HL-60 (cell line): Measurements from ENCODE around the gene CSAD.

Experiments
- DNase-seq, 2 experiments: peaks; one replicate each; pipeline ENCODE4 v3.0.0-alpha.2; 2010 to 2020; ENCODE audit warnings: low read depth in 1 of 2, low spot score in 1 of 2
- H3K27ac ChIP-seq: fragments of 250-450 bp; sonication (Bioruptor Pico); replicated peaks from 2 replicates; pipeline ENCODE4 v1.5.1; 2020; ENCODE audit warnings: mild to moderate bottlenecking, moderate library complexity
- H3K27me3 ChIP-seq: fragments of 250-450 bp; sonication (Bioruptor Pico); 2 replicates; pipeline ENCODE4 v1.5.1; 2021; ENCODE audit warnings: mild to moderate bottlenecking, moderate library complexity; ENCODE audit not compliant: insufficient read depth, poor library complexity, severe bottlenecking
- H3K4me3 ChIP-seq: replicated peaks from 2 replicates; pipeline ENCODE4 v1.5.1; 2011; ENCODE audit warnings: mild to moderate bottlenecking, control low read depth, low read length; ENCODE audit not compliant: insufficient read depth
- CTCF ChIP-seq: IDR thresholded peaks from one replicate; pipeline ENCODE4 v1.5.1; 2011; ENCODE audit warnings: low read length, control low read depth, inconsistent platforms; ENCODE audit not compliant: insufficient read depth
- GABPA ChIP-seq: IDR thresholded peaks from 2 replicates; pipeline ENCODE4 v1.6.1; 2012; ENCODE audit warnings: low read depth
- POLR2AphosphoS5 ChIP-seq: IDR thresholded peaks from 2 replicates; pipeline ENCODE4 v1.6.1; 2012; ENCODE audit warnings: low read depth
- REST ChIP-seq: IDR thresholded peaks from 2 replicates; pipeline ENCODE4 v1.6.1; 2012; ENCODE audit warnings: low read depth; ENCODE audit not compliant: insufficient replicate concordance
- SPI1 ChIP-seq: IDR thresholded peaks from 2 replicates; pipeline ENCODE4 v1.6.1; 2012; ENCODE audit warnings: low read depth, mild to moderate bottlenecking, borderline replicate concordance
- long read RNA-seq: library from polyadenylated mRNA; unstranded; transcript quantifications from one replicate; pipeline ENCODE4 v2.0.0, GENCODE V29; 2020

Gene CSAD
- long read RNA-seq, partial matches to known transcripts: 0 of 1 reads
- long read RNA-seq, other reads (novel, unspliced or antisense): 1 of 1 reads

- peak; percentile 97 for TF ChIP-seq GABPA
- TF ChIP-seq REST: peak; percentile 15
- TF ChIP-seq POLR2AphosphoS5: peak; percentile 88
- peak; percentile 69; the same call in 1 of the 2 replicates for TF ChIP-seq SPI1
- no peak for TF ChIP-seq CTCF
- Histone ChIP-seq H3K4me3 (peak within 1 kb of the TSS; percentile 82), H3K27me3 (no peaks in the 10 kb centered on the region), H3K27ac (peak within 1 kb of the TSS; percentile 92)
- DNase-seq: peak; percentile 95 to 98
These were observed at the start of gene CSAD, which contains the start of gene ZNF740 for GRCh38 chr12:53180220-53180930. TSS of gene CSAD (minus strand) at chr12:53180925. CDS start at chr12:53173470, 7,455 bp downstream. TSS of gene ZNF740 (plus strand) at chr12:53180722. CDS start at chr12:53181984, 1,262 bp downstream.

- no peak for DNase-seq
- Histone ChIP-seq H3K4me3 (no peak overlapping the region), H3K27ac (no peak overlapping the region), H3K27me3 (peaks cover 15% of the 10 kb centered on the region)
- TF ChIP-seq SPI1 (no peak), CTCF (no peak), REST (no peak), POLR2AphosphoS5 (no peak), GABPA (no peak)
These were observed 49.6 kb upstream of the CSAD start for GRCh38 chr12:53230108-53230845.

- no peak for TF ChIP-seq GABPA
- TF ChIP-seq REST: no peak
- TF ChIP-seq CTCF: no peak
- TF ChIP-seq SPI1: no peak
- no peak for TF ChIP-seq POLR2AphosphoS5
- Histone ChIP-seq H3K27ac (no peak overlapping the region), H3K4me3 (no peak overlapping the region), H3K27me3 (peaks cover 15% of the 10 kb centered on the region)
- no peak for DNase-seq
These were observed 48.7 kb upstream of the CSAD start for GRCh38 chr12:53229454-53229853.
